GM19438 (cell line): ENCODE measurements around the gene SEMA4D.

Source experiments
- ATAC-seq: cut with Tn5 transposase; IDR thresholded peaks from one replicate; pipeline ENCODE4 v1.9.1; 2021; ENCODE audit warnings: low read depth; ENCODE audit not compliant: unreplicated experiment

The SEMA4D gene

DNA sequence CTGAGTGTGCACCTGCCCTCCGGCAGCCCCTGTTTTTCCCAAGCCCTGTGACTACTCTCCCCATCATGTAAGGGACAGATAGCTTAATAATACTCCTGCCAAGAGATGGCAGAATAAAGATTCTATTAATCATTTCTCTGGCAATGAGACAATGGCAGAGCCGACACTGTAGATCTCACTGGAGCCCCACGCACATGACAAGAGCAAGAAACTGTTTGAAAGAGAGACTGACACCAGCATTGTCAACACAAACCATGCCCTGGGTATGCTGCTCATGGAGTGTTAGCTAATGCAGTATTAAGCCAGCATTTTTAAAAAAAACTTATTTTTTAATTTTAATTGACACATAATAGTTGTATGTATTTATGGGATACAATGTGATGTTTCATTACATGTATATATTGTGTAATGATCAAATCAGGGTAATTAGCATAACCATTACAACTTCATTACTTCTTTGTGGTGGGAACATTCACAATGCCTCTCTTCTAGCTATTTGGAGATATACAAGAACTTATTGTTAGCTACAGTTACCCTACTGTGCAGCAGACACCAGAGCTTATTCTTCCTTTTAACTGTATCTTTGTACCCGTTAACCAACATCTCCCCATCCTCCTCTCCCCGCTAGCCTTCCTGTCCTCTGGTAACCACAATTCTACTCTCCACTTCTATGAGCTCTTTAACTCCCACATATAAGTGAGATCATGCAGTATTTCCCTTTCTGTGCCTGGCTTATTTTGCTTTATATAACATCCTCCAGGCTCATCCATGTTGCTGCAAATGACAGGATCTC is 31.5 kb upstream of the SEMA4D start:
- no peak for ATAC-seq

GRCh38 chr9:89528540-89528939 is 30.6 kb upstream of the SEMA4D start:
- no peak for ATAC-seq

- ATAC-seq, result no peak
Measured at GRCh38 chr9:89528131-89528530, 30.2 kb upstream of the SEMA4D start.

GRCh38 chr9:89527084-89527483 is 29.2 kb upstream of the SEMA4D start:
- ATAC-seq, result no peak

DNA sequence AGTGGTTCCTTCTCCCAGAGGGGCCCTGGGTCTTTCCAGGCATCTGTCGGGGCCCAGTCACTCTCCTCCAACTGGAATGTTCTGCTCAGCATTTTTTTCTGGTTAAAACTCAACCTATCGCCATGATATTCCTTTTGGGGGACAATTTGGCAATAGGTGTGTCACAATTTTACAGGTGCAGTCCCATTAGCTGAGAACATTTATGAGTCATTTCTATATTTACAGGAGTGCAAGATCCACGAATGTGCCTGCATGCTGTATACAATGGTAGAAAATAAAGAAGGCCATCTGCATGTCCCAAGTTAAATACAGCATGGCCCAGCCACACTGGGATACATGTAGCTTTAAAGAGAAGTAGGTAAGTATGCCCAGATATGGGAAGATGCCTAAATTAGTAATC is 28.8 kb upstream of the SEMA4D start:
- ATAC-seq, result no peak

DNA sequence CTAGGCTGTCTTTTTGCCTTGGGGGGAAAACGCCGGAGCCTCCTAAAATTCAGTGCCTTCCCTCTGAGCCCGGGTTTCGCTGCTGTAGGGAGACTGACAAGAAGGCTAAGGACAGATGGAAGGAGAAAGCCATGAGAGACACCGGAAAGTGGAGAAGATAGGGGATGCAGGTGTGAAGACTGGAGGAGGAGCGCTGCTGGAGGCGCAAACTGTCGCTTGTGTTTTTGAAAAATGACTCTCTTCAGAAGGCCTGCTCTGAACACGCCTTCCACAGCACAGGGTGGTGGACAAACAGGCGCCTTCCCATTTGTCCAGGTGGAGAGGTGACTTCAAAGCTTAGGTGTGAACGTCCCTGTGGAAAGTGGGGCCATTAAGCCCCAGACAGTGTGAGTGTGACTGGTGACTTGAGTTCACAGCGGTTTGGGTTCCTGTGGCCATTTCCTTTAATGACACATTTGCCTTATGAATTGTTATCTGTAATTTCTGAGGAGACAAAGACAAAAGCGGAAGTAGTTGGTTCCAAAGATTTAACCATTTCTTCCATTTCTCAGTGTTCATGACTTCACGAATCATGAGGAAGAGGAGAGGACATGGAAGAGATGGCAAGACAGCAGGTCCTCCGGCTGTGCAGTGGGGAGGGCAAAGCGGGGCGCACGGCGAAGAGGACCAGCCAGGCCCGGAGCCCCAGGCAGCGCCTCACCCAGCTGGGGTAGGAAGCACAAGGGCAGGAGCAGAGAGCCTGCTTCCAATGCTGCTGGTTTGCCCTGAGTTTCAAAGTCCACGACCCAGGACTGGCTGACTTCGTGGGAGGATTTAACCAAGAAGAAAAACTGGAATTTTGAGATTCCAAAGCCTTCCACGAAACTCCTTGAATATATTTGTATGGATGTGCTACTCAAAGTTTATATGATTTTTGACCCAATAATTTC is 27.8 kb upstream of the SEMA4D start:
- no peak for ATAC-seq

DNA sequence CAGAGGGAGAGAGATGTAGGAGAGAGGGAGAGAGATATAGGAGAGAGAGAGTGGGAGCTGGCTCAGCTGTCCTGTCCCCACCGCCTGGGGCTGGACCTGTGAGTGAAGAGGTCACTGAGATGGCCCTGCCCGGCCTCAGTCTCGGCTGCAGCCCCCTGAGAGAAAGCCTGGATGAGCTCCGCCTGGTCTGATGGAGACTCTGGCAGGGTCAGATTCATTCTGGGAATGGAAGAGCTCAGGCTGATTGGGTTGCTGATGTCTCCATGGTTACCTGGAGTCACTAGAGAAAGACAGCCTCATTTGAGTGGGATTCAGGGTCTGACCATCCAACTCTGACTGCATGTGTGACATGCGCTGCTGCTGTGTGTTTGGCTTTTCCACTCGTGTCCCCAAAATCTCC is 27.1 kb upstream of the SEMA4D start:
- no peak for ATAC-seq

DNA sequence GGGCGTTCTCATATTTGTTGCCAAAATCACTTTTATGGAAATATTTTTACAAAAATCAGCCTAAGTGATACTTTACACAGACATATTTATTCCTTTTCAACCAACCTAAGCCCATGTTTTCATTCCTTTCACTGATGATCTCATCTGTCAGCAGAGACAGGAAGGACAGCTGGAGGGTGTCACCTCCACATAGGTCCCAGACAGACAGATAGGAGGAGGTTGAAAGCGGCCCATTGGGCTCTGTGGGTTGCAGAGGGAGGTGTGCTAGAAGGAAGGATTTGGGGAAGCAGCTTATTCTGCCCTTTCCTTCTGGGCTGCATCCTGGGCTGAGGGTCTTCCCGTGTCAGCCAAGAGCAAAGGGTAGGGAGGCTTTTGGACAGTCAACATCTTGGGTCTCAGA is 26.0 kb upstream of the SEMA4D start:
- no peak for ATAC-seq

DNA sequence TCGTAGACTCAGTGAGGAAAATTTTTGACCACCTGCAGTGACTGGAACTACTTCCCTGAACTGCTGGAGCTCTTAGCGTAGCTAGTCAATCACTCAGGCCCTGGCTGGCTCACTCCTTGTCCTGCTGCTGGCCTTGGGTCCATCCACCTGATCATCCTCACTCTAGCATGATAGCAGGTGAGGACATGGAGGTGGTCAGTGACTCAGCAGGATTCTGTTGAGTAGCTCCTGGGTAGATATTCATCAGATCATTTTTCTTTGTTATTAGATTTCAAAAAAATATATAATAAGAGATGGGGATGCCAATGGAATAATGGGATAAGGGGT is 25.0 kb upstream of the SEMA4D start:
- ATAC-seq, result peak; percentile 19

DNA sequence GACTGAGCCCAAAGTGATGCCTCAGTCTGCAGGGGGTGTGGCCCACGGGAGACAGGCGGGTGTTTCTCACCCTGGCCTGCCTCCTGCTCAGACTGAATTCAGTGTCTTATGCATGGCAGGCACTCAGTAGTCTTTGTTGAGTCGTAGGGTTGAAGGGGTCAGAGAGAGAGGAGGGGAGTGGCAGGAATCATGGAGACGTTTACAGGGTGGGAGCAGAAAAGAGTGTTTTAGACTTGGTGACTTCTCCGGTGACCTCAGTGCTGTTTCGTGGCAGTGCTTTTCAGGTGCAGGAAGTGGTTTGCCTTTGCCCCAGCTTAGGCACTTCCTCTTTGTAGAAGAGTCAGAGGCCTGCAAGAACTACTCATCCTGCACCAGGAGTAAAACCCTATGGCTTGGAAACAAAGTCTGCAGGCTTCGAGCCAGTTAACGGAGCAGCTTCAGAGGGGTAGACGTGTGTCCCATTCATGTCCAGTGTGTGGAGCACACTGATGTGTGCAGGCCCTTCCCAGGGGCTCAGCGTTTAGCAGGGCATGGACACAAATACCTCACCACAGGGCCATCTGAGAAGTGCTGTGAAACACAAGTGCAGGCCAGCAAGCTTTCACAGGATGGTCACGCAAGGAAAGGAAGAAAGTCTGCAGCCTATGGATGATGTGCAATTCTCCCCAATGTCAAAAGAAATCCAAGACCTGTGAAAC is 24.5 kb upstream of the SEMA4D start:
- ATAC-seq, result peak; percentile 97

GRCh38 chr9:89519366-89519805 is 21.5 kb upstream of the SEMA4D start:
- ATAC-seq, result no peak

DNA sequence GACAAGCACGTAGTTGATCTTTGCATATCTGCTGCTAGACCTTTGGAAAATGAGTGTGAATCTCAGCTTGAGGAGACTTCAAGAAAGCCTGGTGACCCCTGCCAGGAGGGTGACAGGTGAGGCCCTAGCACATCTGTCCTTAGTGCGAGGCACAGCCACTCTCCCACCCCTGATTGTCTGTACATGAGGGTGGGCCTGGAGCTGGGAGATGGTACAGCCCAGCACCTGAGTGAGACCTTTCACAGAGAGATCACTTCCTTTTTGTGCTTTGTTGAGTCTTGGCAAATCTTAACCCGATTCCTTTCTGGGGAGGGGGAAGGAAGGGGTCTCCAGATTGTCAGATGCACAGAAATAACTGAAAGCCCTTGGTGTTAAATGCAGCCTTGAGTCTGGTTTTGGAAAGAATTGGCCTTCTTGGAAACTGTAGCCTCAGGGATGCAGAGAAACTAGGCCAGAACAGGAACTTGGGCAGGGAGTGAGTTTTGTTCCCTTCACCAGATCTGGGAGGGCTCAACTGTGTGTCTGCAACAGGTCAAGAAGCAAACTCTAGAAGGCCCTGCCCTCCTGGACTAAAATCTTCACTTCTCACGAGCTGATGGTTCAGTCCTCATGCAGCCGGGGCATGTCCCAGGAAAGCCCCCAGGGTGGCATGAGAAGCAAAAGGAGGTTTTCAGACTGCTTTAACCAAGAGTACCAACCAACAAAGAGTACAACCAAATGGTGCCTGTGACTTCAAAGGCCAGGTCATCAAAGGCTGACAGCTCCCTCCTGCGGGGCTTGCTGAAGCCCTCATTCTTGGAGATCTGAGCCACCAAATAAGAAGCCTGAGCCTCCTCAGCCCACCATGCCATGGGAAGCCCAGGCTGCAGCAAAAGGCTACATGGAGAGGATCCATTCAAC is 20.8 kb upstream of the SEMA4D start:
- no peak for ATAC-seq

DNA sequence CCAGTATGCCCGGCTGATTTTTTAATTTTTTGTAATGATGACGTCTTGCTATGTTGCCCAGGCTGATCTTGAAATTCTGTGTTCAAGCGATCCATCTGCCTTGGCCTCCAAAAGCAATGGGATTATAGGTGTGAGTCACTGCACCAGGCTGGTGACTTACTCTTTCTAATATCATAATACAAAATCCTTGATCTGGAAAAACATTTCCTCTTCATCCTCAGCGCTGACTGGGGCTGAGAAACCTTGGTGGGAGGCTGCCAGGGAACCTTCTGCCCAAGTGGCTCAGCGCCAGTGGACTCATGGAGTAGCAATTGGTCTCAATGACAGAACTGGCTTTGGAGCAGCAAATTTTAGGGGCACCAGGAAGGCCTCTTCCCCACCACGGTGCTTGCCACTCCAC is 17.5 kb upstream of the SEMA4D start:
- ATAC-seq, result no peak

GRCh38 chr9:89514956-89515355 is 17.0 kb upstream of the SEMA4D start:
- no peak for ATAC-seq

GRCh38 chr9:89514337-89514736 is 16.4 kb upstream of the SEMA4D start:
- no peak for ATAC-seq

DNA sequence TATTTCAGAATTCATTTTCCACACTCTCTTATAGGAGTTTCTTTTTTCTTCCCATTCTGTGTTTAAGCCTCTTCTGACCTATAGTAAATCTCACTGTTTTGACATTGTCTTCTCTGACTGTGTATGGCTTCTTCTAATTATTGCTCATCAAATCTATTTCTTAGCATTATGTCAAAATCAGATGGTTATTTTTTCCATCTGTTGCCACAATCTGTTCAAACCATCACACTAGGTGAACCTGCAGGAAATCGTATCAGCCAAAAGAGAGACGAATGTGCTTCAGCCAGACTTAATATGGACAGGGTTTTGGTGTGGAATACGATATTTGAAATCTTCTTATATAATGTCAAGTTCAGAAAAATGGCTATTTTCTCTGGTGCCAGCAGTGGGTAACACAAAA is 15.9 kb upstream of the SEMA4D start:
- ATAC-seq, result no peak

GRCh38 chr9:89512382-89512781 is 14.5 kb upstream of the SEMA4D start:
- ATAC-seq, result no peak

DNA sequence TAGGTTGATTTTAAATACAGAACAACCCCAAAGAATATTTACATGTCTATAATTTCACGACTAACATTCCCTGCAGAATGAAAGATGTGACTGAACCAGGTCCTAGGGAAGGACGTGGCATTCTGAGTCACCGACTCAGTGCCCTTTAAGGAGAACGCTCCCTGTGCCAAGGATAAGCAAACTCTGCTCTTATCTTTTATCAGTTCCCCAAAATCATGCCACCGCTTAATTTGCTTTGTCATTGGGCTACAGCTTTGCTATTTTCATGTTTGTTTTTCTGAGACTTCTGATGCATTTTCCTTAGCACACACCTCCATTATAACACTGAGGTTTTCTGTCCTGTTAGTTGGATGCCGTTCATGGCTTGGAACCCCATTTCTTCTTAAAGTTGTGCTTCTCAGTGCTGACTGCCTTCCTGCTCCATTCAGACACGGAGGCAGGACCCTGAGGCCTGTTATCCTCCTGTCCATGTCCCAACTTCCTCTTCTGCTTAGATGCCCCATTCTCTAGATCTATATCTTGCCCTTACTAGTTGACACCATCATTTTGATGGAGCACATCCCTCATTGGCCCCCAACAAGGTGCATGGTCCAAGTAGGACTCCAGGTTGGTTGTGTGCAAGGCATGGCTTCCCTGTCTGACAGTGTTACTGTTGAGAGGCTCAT is 11.2 kb upstream of the SEMA4D start:
- no peak for ATAC-seq

GRCh38 chr9:89505911-89506310 is 8.0 kb upstream of the SEMA4D start:
- no peak for ATAC-seq

DNA sequence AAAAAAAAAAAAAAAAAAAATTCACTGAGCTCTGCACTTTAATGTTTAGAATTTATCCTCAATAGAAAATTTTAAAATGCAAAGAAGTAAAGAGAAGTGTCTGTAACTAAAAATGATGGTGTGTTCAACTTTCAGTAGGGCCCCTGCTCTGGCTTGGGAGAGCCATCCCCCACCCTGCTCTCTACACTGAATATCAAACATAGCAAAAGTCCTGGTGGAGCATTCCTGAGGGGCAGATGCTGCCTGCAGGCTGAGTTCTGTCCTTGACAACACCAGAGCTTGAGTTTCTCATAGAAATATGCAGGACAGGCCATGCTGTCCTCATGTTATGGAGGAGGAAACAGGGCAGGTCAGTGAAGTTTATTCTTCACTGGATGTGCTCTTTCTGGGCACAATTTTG is 7.1 kb upstream of the SEMA4D start:
- no peak for ATAC-seq
